GDM1 (cell line): Measurements from ENCODE around the gene PIP4P1.

Experiments used
- DNase-seq: peaks from one replicate; lab custom pipeline; 2025; lab: John Stamatoyannopoulos, UW

The PIP4P1 gene

DNA sequence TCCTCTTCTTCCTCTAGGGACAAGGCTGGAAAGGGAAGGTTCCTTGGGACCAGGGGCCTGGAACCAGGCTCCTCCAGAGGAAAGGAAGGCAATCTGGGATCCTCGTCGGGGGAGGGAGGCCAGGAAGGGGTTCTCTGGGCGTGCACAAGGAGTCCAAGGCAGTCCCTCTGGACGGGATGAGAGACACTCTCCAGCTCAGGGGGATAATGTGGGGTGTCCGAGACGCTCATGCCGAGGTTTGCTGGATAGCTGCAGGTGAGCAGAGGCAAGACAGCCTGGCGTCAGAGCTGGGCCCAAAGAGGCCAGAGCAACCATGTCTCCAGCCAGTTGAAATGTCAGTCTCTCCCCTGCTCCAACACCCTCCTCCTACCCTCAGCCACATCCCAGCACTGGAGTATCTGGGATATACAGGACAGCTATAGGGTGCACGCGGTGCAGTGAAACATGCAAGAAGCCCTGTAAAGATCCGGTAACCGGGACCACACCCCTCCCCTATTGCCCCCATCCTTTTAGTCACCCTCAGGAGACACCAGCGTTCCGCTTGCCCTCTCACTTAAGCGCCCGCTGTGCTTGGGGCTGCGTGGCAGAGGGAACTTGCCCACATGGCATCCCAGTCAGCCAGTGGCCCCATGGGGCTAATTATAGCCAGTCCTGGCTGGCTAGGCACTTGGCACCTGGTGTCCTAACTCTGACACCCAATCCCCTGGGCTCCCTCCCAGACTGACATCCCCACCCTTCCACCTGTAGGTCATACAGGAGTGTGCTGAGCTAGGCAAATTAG is 25.5 kb downstream of the PIP4P1 start, which contains the start of gene KLHL33:
KLHL33 (minus strand) TSS at position 585 of the 781 bp plus-strand sequence; CDS start at position 230, 355 bp downstream.
- DNase-seq: no peak

DNA sequence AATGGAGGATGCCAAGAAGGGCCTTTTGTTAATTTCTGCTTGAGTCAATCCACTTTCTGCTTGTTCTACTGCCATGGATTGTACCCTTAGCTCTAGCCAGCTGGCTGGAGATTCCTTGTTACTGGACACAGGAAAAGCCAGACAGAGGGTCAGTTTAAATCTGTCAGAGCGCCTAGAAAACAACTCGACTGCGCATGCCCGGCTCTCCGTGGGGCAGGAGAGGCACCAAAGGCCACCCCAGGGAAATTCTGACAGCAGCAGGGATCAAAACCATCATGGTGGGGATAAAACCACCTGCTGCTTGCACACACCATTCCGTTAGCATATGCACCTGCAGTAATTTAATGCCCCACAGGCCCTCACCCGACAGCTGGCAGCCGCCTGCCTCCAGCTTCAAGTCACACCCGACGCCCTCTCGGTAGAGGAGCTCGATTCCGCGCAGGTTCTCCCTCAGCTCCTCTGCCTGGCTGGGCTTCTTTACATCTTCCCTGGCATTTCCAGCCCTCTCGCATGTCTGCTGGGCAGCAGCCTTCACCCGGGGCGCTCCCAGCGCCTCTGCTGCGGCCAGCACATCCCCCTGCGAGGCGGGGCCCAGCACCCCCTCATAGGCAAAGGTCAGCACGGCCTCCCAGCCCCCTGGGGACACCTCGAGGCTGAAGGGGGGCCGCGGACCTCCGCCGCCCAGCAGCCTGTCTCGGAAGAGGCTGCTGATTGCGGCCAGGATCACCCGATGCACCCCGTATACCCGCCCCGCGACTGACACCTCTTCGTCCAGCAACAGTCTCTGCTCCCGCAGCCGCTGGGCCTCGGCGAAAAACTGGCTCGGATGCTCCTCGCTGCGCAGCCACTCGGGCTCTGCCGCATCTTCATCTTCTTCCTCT is 26.3 kb downstream of the PIP4P1 start:
- DNase-seq: no peak

DNA sequence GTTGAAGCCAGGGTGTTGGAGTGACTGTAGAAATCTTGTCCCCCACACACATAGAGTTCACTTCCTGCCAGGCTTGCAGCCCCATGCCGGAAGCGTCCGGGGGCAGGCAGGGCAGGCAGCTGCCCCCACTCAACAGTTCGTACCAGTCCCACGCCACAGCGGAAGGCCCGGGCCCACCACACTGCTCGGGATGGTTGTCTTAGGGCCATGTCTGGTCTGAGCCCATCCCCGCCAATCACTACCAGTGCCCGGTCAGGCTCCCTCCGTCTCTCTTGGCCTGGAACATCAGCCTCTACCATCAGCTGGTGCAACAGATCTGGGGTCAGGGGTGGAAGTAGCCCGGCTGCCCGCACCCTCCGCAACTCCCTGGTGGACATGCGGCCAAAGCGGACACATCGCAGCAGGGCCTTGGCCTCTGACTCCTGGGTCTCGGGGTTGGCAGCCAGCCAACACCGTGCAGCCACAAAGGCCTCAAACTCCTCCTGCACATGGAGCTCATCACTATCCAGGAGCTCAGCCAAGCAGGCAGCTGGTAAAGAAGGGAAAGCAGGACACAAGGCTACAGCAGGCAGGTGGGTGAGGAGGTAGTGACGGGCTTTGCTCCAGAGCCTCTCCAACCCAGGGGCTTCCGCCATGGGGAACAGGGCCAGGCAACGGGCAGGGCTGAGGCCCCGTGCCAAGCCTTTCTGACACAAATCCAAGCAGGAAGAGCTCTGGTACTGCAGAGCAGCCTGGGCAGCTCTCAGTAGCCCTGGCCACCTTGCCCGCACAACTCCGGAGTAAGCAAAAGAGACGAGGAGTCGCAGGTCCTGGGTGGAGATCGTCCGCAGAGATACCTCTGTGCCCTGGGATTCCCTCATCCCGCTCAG is 31.2 kb downstream of the PIP4P1 start:
- no peak for DNase-seq

DNA sequence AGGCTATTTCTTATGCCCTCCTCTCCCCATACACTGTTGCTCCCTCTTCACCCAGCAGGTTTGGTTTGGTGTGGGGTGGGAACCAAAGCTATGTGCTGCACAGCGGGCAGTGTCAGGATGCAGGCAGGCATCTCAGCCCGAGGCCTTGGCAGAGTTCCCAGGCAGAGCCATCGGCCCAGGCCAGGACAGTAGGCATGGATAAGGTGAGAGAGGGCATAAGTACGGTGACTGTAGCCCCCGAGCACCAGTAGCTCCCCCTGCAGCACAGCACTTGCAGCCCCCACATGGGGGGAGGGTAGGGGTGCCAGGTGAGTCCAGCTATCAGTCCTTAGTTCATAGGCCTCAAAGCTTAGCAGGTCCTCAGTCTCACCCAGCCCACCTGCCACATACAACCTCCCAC is 32.4 kb downstream of the PIP4P1 start:
- DNase-seq: no peak

DNA sequence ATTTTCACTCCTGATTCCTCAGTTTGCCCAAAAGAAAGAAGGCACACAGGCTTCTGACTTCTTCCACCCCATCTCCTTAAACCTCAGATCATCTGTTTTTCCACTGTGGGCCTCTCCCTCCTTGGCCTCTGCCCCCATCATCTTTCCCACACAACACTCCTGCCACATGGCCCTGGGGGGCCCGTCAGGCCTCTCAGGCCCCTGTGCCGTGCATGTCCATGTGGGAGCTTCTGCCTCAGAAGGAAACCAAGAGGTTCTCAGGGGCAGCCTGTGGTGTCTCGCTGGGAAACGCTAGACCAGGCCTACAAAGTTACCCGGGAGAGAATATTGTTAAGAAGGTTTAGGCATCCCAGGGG is 33.2 kb downstream of the PIP4P1 start:
- DNase-seq: no peak

DNA sequence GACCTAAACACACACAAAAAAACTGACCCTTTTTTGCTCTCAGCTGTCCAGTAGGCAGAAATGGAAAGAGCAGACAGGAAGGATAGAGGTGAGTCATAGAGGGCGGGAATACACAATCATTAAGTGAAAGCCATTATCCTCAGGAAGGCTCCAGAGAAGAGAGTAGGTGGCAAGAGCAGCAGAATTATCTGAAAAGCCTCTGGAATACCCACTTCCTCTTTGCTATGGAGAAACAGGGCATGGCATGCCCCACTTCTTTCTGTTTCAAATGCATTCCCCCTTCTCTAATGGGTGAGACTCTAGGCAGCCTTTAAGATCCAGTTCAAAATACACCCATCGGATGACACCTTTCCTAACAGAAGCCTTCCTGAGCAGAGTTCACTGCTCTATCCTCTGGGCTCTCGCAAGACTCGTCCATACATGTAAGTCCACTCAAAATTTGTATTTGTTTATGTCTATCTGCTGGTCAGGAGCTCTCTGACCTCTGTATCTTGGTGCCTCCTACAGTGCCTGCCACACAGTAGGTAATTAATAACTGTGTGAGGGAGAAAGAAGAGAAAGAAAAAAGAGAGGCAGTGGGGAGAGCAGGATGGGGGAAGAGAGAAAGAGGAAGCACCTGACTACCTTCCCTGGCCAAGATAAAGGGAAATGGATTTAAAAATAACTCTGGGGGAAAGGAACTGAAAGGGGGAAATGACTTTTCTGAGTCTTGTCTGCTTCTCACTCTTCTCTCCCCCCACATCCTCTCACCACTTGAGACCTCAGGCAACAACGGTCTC is 33.8 kb downstream of the PIP4P1 start:
- DNase-seq: peak; percentile 72

DNA sequence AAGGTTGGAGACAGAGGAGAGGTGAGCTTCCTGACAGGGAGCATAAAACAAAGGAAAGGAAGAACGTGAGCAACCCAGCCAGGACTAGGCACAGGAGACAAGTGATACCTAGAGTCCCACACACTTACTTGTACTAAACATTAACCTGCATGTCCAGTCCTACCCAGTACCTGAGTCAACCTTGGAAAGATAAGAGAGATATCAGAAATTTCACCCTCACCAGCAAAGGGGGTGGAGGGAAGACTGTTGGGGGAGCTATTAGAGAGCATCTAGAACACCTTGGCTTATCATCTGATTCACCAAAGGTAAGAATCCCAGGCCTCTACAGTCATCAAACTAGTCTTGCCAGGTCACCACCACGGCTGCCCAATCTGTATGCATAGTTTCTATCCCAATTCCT is 36.4 kb downstream of the PIP4P1 start:
- no peak for DNase-seq

DNA sequence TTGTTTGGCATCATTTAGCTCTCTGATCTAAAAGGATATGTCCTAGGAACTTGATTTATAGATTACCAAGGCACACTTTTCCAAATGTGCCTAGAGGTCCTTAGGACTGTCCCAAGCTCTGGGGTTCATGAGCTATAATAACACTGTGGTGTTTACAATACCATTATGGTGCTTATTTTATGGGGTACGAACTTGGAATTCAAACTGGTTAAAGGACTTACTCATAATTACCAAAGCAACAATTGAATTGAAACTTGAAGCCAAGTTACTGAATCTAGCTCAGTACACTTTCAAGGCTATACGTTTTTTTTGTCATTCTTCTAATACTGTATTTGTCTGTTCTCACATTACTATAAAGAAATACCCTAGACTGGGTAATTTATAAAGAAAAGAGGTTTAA is 38.3 kb downstream of the PIP4P1 start:
- no peak for DNase-seq

DNA sequence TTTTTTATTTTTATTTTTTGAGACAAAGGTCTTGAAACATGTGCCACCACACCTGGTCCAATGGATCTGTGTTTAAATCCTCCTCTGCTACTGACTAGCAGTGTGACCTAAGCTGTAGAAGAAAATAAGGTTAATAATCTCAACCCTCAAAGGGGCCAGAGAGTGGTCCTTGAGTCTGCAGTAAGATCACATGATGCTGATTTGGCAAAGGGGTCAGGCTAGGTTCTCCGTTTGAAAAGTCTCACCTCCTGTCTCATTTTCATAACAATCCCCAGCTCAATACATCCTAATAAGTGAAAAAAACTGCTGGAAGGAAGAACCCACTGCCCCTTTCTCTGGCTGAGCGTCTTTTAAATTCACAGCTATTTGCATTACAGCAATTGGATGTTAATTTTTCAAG is 40.0 kb downstream of the PIP4P1 start:
- DNase-seq: no peak

DNA sequence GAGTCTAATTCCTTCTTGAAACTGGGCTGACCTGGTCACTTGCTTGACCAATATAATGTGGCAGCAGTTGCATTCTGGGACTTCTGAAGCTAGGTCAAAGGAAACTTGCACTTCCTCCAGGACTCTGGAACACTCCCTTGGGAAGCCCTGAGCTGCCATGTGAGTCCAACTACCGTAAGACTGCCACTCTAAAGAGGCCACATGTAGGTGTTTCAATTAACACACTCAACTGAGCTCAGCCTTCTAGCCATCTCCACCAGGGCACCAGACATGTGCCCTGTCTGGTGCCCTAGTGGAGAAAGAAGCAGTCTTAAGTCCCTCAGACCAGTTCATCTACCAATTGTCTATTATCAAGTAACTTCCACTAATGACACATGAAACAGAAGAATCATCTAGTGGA is 41.8 kb downstream of the PIP4P1 start:
- no peak for DNase-seq

DNA sequence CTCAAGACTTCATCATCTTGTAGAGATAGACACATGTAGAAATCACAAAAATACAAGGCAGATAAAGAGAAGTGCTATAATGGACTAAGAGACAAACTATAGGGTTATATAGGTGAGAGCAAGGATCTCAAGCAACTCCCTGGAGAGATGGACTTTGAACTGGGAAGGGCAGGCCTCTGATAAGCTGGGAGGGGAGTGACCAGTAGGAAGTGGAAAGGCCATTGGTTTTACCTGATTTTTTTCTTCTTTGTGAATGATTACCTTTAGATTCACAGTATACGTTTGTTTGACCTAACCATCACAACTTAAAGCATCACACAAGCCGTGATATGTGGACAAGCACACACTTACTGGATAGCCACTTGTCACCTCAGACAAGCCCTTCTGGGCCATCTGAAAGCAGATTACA is 42.7 kb downstream of the PIP4P1 start:
- no peak for DNase-seq

DNA sequence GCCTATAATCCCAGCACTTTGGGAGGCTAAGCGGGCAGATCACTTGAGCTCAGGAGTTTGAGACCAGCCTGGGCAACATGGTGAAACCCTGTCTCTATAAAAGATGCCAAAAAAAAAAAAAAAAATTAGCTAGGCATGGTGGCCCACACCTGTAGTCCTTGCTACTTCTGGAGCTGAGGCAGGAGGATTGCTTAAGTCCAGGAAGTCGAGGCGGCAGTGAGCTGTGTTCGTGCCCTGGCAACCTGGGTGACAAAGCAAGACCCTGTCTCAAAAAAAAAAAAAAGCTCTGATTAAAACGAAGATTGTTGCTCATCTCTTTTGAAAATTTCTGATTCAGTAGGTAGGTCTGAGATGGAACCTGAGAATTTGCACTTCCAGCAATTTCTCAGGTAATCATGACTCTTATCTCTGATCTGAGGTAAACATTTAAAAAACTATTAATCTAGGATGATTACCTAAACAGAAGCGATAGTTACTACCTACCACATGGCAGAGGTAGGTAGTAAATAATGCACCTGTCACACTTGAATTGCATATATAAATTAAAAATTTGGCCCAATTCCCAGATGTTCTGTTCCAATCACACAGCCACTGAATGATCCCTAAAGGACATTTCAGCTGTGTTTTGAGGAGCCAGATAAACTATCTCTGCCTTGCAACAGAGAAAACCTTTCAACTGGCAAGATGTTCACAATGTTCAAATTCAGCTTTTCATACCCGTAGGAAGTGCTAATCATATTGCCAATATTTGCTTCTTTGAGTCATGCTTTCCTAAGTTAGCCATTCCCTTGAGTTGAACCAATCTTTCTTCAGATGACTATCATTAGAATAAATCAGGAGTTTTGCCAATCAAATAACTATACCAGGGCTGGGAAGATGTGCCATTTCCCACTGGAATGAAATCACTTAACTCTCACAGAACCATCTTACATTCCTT is 43.7 kb downstream of the PIP4P1 start:
- no peak for DNase-seq

DNA sequence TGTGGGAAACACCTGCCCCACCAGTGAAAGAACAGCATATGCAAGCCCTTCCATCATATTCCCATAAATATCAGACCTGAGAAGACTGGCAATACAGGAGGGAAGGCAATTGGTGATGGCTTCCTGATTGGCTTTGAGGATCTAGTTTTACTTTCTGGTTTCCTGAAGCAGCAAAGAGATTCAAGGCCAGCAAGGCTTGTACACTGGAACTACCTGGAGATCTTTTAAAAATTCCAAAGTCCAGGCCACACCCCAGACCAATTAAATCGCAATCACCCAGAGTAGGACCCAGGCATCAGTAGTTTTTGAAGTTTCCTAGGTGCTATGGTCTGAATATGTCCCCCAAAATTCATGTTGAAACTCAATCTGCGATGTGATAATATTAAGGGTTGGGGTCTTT is 45.0 kb downstream of the PIP4P1 start:
- DNase-seq: no peak

DNA sequence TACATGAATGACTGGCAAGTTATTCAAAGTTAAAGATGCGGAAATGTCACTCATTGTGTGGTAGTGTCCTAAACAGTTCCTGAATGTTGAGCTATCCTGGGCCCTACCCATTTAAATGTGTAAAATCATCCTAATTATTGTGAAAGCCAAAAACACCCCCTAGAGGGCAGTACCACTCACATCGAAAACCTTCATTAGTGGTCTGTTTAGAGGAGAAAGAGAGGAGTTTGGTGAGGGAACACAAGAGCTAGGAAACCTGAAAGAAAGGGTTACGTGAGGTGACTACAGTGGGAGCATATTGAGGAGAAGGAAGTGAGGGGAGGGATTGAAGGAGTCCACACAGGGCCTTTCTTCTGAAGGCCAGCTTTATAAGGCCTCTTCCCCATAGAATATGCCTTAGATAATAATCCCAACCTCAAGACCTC is 45.4 kb downstream of the PIP4P1 start:
- peak; percentile 68 for DNase-seq

DNA sequence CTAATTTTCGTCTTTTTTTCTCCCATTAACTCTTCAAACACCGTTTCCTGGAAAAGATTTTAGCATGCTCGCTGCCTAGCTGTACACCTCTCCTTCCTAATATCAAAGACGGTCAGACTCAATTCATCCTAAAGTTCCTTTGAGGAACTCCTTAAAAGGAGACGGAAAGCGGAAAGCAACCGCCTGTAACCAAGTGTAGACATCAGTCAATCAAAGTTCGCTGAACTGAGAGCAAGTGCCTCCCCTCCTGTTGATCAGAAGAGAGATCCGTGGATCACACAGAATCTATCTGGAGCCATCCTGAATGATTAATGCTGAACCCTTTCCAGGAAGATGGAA is 47.5 kb downstream of the PIP4P1 start:
- peak; percentile 35 for DNase-seq

DNA sequence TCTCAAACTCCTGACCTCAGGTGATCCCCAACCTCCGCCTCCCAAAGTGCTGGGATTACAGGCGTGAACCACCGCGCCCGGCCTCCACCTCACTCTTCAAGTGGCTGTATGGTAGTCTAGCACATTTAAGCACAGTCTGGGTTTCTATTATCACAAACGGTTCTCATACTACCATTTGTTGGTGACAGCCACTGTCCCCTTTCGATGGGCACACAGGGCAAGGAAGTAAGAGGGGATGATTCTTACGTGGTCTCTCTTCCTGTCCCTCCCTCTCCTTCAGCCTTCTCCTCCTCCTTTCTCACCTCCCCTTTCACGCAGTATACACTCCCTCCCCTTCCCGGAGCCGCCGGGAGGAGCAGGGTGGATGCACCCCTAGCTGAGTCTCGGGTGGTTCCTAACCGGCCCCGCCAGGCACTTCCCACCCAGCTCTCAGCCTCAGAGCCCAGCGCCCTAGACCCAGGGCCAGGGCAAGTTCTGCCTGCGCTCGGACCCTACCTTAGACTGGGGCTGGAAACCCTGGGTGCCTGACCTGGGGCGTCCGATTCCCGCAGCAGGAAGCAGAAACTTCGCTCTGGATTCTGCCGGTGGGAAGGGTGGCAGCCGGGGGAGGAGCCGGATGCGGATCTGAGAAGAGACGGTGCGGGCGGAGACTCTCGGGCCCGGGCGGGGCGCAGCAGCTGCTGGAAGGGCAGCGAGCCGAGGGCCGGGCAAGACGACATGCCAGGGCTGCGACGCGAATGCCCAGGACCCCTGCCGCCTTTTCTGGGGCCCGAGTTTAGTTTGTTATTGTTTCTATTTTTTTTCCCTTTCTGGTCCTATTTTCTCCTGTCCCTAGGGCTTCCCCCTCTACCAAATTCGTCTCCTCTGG is 48.1 kb downstream of the PIP4P1 start, which contains the start of gene TEP1:
TEP1 (minus strand) TSS at position 626 of the 868 bp plus-strand sequence. CDS start 5,062 bp downstream, outside the sequence.
- DNase-seq: peak; percentile 68

DNA sequence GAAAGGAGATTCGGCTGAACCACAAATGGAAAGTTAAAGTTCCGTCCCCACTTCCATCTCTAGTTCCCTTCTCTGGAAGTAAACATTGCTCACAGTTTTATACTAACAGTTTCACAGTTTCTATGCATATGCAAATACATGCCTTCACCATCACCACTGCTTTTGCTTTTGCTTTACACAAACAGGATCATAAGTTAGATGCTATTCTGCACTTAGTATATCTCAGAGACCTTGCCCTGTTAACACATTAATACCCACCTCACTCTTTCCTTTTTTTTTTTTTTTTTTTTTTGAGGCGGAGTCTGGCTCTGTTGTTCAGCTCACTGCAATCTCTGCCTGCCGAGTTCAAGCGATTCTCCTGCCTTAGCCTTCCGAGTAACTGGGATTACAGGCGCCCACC is 48.8 kb downstream of the PIP4P1 start:
- no peak for DNase-seq

DNA sequence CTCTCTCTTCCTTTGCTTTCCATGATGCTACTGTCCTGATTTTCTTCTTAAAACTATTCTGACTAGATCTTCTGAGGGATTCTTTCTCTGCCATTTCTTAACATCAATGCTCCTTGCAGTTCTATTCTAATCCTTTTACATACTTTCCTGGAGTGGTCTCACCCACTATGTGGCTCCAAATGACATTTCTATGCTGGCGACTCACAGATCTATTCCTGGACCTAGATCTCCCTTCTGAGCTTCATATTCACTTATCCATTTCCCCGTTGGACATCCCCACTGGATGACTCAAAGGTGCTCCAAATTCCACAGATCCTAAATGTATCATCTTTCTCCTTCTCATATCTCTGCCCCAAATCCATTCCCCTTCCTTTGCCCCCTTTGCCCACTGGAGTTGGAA is 52.0 kb downstream of the PIP4P1 start:
- DNase-seq: no peak
